Ramos (cell line): ENCODE data around the gene AP1M2.

Experiments
- in situ Hi-C: fragments of 300-500 bp; cut with MboI; formaldehyde crosslinking; loops from one replicate; pipeline ENCODE4 v1.14.3; 2022; ENCODE audit warnings: low sequenced_read_pairs; ENCODE audit not compliant: unreplicated experiment

The AP1M2 gene

DNA sequence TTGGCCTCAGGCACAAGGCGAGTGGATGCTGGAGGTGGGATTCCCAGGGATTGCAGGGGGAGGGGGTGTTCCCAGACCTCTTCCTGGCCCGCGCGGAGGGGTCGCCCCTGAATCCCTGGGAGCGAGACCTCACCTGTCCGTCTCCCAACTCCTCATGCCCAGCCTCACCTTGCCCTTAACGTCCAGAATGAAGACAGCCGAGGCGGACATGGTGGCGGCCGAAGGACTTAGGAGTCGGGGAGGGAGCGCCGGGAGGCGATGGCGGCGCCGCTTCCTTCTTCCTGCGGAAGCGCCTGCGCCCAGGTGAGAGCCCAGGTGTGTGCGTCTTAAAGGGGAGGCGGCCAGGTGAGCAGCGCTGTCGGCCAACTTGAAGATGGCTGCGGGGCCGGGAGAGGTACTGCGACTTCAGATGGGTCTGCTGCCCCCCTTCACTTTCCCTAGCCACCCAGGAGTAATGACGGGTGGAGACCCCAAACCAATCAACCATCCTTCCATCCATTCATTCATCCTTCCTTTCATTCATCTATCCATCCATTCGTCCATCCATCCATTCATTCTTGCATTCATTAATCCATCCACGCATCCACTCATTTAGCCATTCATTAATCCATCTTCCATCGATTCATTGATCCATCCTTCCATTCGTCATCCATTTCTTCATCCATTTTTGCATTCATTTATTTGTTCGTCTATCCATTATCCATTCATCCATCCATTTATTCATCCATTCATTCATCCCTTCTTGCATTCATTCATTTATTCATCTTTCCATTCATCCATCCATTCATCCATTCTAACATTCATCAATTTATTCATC is at the start of gene AP1M2:
Gene AP1M2, minus strand, starts transcription at position 291 of the 817 bp plus-strand sequence. Its CDS starts 81 bp downstream, at position 210.
- in situ Hi-C loops = no loop called here

DNA sequence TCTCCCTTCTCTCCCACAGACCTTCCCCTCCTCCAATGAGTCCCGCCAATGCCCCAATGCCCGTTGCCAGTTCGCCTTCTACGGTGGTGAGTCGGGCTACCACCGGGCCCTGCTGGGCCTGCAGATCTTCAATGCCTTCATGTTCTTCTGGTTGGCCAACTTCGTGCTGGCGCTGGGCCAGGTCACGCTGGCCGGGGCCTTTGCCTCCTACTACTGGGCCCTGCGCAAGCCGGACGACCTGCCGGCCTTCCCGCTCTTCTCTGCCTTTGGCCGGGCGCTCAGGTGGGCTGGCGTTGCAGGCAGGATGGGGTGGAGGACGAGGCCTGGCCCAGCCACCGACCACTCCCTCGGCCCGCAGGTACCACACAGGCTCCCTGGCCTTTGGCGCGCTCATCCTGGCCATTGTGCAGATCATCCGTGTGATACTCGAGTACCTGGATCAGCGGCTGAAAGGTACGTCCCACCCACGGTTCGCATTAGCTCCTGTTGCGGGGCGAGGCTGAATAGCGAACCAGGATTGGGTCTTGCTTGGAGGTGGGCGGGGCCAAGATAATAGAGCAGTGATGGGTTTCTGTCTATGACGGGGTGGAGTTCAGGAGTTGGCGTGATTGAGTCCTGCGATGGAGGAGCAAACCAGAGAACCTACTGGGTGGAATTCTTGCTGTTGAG is 49.3 kb upstream of the AP1M2 start:
- in situ Hi-C loops = no loop called here

DNA sequence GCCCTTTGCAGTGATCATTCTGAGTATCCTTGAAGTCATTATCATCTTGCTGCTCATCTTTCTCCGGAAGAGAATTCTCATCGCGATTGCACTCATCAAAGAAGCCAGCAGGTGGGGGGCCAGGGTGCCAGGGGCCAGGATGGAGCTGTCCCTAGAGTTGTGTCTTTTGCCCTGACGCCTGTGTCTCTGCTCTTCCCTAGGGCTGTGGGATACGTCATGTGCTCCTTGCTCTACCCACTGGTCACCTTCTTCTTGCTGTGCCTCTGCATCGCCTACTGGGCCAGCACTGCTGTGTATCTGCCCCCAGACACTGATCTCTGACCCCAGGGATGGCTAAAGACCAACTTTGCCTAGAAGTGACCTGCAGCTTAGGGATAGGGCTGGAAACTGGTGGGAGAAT is 47.9 kb upstream of the AP1M2 start:
- in situ Hi-C loops = no loop called here

DNA sequence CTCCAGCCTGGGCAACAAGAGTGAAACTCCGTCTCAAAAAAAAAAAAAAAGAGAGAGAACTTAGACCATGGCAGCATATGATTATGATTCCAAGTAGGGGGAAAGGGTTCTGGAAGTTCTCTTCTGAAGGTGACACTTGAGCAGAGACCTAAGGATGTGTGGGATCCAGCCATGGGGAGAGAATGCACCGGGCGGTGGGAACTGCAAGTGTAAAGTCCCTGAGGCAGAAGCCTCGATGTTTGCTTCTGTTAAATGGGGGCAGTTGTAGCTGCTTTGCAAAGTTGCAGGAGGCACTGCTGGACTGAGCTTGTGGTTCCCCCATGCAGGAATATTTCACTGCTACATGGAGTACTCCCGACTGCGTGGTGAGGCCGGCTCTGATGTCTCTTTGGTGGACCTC is 47.3 kb upstream of the AP1M2 start:
- in situ Hi-C loops = no loop called here

DNA sequence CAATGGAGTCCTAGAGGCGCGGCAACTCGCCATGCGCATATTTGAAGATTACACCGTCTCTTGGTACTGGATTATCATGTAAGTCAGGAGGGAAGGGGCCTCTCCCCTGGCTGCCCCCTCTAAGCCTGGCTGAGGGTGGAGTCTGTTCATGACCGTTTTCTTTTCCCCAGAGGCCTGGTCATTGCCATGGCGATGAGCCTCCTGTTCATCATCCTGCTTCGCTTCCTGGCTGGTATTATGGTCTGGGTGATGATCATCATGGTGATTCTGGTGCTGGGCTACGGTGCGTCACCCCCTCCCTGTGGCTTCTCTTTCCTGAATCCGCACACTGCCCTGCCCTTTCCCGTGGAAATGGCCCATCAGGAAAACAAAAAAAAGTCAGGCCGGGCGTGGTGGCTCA is 44.8 kb upstream of the AP1M2 start:
- in situ Hi-C loops = no loop called here

DNA sequence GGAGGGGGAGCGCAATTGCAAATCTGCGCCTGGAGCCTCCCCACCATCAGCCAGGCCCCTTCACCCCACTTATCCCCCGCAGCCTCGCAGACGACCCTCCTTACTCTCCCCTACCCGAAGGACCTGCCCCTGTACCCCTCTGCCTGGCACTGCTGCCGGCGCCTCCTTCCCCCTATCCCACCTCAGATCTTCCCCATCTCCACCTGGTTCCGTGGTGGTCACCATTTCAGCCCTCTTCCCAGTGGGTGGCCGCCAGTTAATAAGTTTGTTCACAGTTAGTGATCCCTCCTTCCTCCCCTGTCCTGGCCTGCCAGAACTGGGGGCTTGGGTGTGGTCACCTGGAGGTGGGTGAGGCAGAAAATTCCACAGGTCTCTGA is 38.6 kb upstream of the AP1M2 start:
- in situ Hi-C loops = no loop called here

DNA sequence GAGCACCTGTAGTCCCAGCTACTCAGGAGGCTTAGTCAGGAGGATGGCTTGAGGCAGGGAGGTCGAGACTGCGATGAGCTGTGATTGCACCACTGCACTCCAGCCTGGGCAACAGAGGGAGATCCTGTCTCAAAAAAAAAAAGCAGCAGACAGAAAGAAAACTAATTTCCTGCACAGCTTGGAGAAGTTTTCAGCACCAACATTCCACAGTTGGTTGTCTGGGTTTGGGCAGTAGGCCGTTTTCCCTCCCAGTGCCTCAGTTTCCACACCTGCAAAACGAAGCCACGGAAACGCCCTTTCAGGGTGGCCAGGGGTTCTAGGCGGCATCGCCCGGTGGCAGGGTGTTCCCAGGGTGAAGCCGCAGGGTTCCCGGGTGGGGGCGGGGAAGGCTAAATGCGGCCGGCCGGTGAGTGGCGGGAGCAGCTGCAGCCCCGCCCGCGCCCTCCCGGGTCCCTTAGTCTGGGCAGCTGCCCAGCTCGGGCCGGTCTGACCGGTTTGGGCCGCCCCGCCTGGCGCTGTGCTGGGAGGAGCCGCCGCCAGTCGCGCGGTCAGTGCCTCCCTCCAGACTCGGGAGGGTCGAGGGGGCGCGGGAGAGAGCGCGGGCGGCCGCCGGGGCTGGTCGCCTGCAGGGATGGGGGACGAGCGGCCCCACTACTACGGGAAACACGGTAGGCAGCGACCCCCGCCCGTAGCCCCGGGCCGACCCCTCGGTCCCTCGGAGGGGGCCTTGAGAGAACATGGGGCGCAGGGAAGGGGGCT is 38.1 kb upstream of the AP1M2 start, which contains the start of gene SLC44A2:
Gene SLC44A2, plus strand, starts transcription at position 551 of the 759 bp plus-strand sequence. Its CDS starts 81 bp downstream, at position 632.
- in situ Hi-C loops = no loop called here

DNA sequence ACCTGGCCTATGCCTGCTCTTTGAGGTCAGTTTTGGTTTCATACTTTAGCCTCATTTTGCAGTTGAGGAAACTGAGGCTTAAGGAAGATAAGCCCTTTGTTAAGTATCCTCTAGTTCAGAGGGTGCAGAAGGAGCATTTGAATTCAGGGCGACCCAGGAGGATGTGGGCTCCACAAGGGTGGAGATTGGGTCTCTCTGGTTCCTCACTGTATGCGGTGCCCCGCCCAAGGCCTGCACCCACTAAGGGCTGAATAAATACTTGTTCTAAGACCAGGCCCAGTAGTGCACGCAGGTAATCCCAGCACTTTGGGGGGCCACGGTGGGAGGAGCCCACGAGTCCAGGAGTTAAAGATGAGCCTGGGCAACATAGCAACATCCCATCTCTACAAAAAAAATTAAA is 37.5 kb upstream of the AP1M2 start:
- in situ Hi-C loops = no loop called here

DNA sequence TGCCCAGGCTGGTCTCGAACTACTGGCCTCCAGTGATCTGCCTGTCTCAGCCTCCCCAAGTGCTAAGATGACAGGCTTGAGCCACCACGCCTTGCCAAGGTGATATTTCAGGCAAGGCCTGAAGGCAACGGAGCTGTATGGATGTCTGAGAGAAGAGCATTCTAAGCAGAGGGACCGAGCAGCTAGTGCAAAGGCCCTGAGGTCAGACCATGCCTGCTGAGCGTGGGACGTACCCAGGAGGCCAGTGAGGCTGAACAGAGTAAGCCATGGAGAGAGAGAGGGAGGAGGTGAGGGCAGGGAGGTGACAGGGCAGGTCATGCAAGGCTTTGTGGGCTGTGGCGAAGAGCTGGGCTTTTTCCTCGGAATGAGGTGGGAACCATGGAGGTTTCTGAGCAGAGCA is 34.9 kb upstream of the AP1M2 start:
- in situ Hi-C loops = no loop called here

DNA sequence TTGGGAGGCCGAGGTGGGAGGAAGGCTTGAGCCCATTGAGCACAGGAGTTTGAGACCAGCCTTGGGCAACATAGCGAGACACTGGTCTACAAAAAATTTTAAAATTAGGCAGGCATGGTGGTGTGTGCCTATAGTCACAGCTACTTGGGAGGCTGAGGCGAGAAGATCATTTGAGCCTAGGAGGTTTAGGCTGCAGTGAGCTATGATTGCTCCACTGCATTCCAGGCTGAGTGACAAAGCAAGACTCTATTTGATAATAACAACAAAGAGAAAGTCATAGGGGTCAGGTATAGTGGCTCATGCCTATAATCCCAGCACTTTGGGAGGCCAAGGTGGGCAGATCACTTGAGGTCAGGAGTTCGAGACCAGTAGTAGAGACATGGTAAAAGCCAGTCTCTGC is 33.7 kb upstream of the AP1M2 start:
- in situ Hi-C loops = no loop called here

DNA sequence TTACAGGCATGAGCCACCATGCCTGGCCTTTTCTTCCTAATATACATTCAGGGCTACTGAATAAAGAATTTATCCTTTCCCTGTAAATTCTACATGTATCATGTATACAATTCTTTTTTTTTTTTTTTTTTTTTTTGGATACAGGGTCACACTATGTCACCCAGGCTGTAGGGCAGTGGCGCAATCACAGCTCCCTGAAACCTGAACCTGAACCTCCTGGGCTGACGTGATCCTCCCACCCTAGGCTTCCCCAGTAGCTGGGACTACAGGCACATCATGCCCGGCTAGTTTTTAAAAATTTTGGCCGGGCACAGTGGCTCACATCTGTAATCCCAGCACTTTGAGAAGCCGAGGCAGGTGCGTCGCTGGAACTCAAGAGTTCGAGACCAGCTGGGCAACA is 31.7 kb upstream of the AP1M2 start:
- in situ Hi-C loops = no loop called here

DNA sequence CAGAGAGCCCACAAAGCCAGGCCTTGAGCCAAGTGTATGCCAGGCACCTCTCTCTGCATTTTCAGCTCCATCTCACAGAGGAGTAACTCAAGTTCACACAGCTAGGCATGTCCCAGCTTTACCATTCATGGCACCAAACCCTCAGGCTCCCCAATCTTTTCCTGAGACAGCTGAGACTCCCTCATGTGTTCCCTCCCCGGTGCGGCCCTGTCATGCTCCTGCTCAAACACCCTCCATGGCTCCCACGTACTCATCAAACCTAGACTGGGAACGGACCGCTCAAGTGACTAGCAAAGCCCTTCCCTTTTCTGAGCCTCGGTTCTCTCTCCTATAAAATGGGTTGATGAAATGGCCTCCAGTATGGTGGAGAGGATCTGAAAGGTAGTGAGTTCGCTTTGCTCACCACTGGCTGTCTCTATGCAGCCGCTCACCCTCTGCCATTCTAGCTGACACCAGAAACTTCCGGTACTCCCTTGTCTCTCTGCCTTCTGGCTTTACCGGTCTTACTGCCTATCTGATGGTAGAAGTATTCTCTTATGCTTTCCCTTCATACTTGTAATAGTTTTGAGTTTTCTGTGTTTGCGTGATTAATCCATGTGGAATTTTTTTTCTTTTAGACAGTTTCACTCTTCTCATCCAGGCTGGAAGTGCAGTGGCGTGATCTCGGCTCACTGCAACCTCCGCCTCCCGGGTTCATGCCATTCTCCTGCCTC is 30.5 kb upstream of the AP1M2 start:
- in situ Hi-C loops = no loop called here

DNA sequence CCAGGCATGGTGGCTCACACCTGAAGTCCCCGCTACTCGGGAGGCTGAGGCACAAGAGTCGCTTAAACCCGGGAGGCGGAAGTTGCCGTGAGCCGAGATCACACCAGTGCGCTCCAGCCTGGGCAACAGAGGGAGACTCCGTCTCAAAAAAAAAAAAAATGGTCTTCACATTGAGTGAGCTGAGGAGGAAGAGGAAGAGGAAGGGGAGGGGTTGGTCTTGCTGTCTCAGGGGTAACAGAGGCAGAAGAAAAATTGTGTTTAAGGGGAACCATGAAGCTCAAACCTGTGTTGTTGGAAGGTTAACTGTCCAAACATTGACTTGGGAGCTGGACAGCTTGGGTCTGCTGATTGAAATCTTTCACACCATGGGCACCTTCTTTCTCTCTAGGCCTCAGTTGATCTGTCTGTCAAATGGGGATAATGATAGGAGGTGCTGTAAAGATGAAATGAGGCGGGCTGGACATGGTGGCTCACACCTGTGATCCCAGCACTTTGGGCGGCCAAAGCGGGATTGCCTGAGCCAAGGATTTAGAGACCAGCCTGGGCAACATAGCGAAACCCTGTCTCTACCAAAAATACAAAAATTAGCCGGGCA is 28.4 kb upstream of the AP1M2 start:
- in situ Hi-C loops = no loop called here

DNA sequence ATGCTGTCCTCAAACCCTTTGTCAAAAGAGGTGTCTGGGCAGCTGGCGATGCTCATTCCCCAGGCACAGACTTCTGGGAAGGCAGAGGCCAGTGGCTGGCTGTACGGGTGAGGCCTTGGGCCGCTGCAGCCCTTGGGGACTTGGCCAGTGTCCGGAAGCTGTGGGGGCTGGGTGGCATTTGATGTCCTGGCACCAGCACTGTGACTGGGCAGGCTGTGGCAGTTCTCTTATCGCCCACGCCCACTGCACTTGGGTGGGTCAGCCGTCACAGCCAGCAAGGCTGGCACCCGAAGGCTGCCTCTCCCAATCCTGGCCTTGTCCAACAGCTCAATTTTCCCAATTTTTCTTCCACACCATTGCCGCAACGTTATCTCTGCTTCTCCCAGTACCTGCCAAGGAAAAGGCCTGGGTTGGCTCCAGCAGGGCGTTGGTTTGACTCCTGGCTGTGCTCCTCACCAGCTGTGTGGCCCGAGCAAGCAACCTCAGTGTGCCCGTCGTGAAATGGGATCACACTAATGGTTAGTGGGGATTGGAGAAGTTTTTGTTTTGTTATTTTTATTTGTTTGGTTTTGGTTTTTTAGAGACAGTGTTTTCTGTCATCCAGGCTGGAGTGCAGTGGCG is 25.5 kb upstream of the AP1M2 start:
- in situ Hi-C loops = no loop called here

DNA sequence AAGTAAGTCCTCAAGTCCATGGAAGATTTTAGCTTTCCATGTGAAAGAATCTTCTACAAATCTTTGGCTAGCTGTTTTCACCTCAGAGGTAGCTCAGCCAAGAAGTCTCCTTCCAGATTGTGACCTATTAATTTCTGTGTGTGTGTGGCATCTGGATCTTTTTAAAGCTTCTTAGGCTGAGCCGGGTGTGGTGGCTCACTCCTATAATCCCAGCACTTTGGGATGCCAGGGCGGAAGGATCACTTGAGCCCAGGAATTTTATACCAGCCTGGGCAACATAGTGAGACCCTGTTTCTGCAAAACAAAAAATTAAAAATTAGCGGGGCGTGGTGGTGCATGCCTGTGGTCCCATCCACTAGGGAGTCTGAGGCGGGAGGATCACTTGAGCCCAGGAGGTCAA is 24.8 kb upstream of the AP1M2 start:
- in situ Hi-C loops = no loop called here

DNA sequence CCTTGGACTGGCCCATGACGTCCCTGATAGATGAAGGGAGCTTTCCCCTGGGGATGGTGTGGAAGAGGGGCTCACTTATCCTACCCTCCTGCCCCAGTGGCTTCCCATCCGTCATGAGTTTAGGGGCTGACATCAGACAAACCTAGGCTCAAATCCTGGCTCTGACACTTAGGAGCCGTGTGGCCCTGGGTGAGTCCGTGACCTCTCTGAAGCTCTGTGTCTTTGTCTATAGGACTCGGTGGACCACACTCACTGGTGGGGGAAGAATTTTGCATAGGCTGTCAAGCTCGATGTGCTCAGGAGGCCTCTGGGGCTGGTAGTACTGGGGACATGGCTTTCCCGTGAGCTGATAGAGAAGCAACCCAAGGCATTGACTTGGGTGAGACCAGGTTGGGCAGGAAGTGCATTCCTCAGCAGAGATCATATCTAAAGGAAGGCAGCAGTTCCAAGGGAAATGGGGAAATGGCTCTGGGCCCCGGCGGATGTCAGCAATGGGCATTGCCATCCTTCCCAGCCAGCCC is 17.4 kb upstream of the AP1M2 start:
- in situ Hi-C loops = no loop called here

DNA sequence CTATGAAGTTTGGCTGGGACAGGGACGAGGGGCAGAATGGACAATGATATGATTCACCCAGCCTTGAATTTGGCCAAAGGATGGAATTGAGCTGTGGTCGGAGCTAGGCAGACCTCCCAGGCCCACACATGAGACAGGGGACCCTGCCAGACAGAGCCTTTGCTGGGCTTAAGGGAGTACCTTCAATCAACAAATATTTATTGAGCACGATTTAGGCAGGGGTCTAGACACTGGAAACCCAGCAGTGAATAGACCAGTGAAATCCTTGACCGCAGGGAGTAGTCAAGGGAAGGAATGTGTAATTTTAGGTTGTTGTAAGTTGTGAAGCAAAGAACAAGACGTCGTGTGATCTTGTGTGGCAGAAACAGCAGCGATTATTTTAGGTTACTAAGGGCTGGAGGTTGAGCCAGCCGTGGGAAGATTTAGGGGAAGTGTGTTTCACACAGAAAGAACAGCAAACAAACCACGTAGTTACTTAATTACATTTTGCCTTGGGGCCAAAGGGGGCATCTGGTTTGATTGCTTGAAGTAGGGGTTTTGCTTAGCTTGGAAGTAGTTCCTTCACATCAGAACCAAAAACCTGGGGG is 16.9 kb upstream of the AP1M2 start:
- in situ Hi-C loops = no loop called here

DNA sequence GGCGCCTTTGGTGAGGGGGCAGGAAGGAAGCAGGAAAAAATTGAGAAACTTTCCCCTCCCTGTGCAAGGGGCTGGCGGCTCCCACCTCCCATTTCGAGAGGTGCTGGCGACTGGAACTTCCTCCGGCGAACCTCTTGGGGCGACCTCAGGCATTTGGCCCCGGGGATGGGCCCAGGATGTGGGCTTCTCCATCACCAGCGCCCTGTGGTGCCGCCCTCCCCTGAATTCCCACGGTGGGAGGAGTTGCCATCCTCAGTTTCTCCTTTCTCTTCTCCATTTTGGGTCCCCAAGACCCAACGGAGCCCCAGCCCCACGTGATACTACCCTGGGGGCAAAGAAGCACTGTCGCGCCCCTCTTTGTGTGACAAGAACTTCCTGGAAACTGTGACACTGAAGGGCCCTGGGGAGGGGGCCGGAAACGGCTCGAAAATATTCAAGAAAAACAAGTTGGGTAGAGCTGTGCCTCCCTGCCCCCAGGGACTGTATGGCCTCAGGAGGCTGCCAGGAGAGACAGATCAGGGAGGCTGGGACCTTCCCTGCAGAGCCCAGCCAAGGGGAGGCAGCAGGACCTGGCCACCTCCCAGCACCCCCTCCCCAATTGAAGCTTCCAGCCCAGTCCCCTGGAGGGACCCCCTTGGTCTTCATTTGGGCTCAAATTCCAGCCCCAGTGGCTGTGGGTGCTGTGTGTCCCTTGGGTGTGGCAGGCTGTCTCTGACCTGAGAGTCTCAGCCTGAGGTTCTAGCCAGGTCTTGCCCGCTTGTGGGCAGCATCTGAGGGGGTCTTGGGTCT is 16.2 kb upstream of the AP1M2 start:
- in situ Hi-C loops = no loop called here
